Right ventricle myocardium superior (tissue), 1 donor: Measurements from ENCODE around the gene GGNBP2. TPM values are rescaled to one million over a fixed set of nuclear protein-coding genes. Genes with fewer than 3 reads are reported as not detected.
"Not testable (repeated sequence)": the region's sequence is repeated elsewhere in the genome, so short reads cannot be mapped to it uniquely, and the experiment has no call there.

Experiments
- ATAC-seq: fragments of 200-7000 bp; cut with Tn5 transposase; one replicate; pipeline ENCODE4 v1.9.1; 2020; ENCODE audit warnings: mild to moderate bottlenecking; ENCODE audit not compliant: poor library complexity
- DNase-seq: peaks from one replicate; pipeline ENCODE4 v3.0.0-alpha.2; 2020
- intact Hi-C: fragments of 100-400 bp; cut with DNase I; formaldehyde crosslinking; loops from one replicate; pipeline ENCODE4 v1.11.2; 2022
- total RNA-seq: library from RNA; stranded (reverse); fragmentation: NEBNext Ultra II Directional; extraction: Animal tissue kit (Norgen Biotek cat#: 25700); gene quantifications from one replicate; pipeline ENCODE4 v1.2.1, GENCODE V29; 2021
- donor health status: DM: no; HTN: yes; CAD: no; lungs with severe emphysema.

GGNBP2 gene
- total RNA-seq, 1 donor from 2014 or later, result 36.6 TPM

DNA sequence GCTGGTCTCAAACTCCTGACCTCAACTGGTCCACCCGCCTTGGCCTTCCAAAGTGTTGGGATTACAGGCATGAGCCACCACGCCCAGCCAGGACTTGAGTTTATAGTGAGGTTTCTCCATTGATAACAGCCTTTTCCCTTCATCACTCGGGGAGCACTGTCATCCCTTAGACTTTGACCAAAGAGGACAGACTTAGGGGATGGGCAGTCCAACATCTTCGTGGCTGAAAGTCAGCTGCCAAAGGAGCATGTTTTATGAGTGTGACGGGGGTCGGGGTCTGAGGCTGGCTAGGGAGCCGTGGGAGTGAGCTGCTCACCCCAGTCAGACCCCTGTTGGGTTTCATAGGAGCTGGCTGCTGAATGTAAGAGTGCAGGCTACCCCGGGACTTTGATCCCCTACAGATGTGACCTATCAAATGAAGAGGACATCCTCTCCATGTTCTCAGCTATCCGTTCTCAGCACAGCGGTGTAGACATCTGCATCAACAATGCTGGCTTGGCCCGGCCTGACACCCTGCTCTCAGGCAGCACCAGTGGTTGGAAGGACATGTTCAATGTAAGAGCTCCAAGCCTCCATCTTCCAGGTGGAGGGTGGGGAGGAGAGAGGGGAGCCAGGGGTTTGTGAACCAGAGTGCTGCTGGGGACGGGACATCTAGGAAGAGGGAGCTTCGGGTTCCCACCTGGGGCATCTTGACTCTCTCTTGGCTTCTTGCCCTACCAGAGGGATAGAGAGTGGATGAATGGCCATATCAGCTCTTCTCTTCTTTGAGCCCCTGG, 50.1 kb downstream of the GGNBP2 start:
- intact Hi-C loops, result no loop called here
- DNase-seq (no peak), ATAC-seq (no peak)

DNA sequence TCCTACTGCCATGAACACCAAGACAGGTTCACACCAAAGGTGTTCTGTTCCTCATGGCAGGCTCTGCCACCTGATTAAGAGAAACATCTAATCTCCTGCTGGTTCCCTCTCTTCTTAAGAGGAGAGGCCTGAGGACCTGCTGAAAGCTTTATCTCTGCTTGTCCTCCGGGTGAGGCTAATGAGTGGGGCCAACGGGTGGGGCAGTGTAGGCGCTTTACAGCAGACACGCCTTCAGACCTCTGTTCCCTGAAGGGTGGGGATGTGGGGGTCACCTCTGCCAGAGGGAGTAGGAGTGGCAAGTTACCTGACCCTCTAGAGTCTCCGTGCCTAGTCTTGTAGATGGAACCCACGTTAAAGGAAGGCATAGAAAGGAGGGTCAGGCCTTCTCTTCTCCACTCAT, 52.5 kb downstream of the GGNBP2 start:
- intact Hi-C loops, result no loop called here
- ATAC-seq, result no peak
- DNase-seq, result no peak

- ATAC-seq, result no peak
- no peak for DNase-seq
- intact Hi-C loops, result no loop called here
Observed at GRCh38 chr17:36597866-36598777, 53.4 kb downstream of the GGNBP2 start.

DNA sequence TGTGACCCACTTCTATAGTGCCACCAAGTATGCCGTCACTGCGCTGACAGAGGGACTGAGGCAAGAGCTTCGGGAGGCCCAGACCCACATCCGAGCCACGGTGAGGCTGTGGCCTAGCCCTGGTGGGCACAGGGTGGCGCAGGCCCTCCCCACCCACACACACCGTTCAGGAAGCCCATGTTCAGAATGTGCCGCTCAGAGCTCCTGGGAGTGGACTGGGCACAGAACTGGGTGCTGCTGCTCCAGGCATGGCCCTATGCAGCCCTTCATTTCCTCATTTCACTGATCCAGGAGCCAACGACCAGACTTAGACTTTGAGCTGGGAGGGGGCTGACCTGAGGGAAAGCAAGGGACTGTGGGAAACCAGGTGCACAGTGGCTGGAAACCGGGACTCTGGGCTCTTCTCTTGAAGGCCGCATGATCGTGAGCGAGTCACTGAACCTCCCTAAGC, 54.3 kb downstream of the GGNBP2 start:
- ATAC-seq, result no peak
- no peak for DNase-seq
- intact Hi-C loops, result no loop called here

DNA sequence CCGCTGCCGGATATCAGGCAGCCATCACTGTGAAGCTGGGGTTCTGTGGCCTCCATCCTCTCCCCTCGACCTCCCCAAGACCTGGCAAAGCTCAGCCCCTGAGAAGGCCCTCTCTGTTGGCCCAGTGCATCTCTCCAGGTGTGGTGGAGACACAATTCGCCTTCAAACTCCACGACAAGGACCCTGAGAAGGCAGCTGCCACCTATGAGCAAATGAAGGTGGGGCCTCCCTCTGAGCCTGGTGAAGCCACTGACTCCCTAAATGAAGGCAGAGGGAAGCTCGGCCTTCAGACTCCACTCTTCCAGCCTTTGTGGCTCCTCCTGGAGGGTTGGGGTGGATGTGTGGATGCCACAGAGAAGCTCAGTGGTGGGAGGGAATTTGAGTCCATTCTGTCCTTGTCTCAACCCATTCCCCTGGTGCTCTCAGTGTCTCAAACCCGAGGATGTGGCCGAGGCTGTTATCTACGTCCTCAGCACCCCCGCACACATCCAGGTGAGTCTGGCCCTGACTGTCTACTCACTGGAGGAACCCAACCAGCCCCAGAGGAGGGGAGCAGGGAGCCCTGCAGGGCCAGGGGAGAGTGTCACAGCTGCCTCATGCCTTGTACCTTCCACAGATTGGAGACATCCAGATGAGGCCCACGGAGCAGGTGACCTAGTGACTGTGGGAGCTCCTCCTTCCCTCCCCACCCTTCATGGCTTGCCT, 55.0 kb downstream of the GGNBP2 start:
- ATAC-seq (no peak), DNase-seq (no peak)
- intact Hi-C loops, result no loop called here

DNA sequence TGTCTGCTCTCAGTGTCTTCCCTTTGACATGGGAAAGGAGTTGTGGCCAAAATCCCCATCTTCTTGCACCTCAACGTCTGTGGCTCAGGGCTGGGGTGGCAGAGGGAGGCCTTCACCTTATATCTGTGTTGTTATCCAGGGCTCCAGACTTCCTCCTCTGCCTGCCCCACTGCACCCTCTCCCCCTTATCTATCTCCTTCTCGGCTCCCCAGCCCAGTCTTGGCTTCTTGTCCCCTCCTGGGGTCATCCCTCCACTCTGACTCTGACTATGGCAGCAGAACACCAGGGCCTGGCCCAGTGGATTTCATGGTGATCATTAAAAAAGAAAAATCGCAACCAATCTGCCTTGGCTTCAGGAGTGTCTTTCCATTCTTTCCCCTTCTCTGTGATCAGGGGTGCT, 55.7 kb downstream of the GGNBP2 start:
- intact Hi-C loops, result no loop called here
- no peak for ATAC-seq
- no peak for DNase-seq

DNA sequence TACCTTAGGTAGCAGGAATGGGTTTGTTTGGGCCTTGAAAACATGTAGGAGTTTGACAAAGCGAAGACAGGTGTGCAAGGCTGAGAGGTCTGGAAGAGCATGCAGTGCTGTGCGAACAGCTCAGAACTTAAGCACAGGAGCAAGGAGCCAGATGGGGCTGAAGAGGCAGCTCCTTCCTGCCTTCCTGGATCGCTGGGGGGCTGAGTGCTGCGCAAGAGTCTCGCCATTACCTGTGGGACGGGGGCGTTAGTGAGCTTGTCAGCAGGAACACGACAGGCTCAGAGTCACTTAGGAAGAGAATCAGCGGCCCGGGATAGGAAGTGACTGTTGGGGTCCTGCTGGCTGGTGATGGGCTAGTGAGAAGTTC, 56.2 kb downstream of the GGNBP2 start:
- intact Hi-C loops, result no loop called here
- peak; percentile 1 for ATAC-seq
- no peak for DNase-seq

GRCh38 chr17:36601303-36602029, 56.7 kb downstream of the GGNBP2 start, which contains the start of gene MRM1:
Gene MRM1, plus strand, starts transcription at chr17:36601583. Its CDS starts 228 bp downstream, at chr17:36601811.
- ATAC-seq, result peak; percentile 98
- peak; percentile 96 for DNase-seq
- intact Hi-C loops, result no loop called here

DNA sequence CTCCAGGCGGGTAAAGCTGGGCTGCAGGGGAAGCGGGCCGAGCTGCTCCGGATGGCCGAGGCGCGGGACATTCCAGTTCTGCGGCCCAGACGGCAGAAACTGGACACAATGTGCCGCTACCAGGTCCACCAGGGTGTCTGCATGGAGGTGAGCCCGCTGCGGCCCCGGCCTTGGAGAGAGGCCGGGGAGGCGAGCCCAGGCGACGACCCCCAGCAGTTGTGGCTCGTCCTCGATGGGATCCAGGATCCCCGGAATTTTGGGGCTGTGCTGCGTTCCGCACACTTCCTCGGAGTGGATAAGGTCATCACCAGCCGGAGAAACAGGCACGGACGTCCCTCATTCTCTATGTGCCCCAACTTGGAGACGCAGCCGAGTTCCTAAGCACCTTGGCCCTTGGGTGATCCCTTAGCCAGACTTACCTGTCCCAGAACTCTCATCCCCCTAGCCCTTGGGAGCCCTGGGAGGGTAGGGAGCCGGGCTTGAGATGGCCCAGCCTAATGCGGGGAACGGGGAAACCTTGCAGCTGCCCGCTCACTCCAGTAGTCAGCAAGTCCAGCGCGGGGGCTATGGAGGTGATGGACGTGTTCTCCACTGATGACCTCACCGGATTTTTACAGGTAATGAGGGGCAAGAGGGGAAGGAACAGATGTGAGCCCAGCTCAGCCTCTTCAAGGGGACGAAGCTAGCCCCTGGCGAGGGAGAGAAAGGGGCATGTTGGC, 57.5 kb downstream of the GGNBP2 start:
- intact Hi-C loops, result no loop called here

DNA sequence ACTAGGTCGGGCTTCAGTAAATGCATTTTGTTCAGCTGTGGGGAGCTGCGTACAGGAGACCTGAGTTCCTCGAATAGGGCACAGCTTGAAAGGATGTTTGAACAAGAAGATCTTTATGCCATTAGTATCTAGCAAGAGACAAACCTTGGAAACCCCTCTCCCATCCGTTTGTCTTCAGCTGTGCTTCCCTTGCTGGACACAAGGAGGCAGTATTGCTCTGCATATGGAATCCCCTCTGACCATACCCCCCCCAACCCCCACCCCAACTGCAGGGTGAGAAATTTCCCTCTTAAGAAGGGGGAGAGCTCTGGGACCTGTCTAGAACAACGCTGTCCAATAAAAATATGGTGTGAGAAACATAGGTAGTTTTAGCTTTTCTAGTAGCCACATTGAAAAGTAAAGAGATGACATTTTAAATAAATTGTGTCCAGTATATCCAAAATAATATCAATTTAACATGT, 58.2 kb downstream of the GGNBP2 start:
- intact Hi-C loops, result no loop called here
- DNase-seq (no peak), ATAC-seq (peak; percentile 22)

More for the DNA sequence above, 57.5 kb downstream of the GGNBP2 start:
- peak; percentile 12 for ATAC-seq
- DNase-seq, result no peak

GRCh38 chr17:36605028-36605427, 60.3 kb downstream of the GGNBP2 start:
- intact Hi-C loops, DNase-seq, ATAC-seq: not testable (repeated sequence)

DNA sequence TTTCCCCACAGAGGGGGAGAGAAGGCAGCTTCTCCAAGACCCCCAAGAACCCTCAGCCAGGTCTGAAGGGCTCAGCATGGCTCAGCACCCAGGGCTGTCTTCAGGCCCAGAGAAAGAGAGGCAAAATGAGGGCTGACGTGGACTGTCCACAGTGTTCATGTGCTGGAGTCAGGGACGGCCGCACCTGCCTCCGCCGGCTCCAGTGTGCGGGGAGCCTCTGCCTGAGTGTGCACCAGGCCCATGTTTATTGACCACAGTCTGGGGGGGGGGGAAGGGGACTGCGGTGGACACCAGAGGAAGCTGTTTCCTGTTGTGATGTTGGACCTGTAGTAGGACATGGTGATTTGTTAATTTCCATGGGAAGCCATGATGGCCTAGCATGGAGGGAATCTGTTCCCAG, 63.6 kb downstream of the GGNBP2 start:
- no peak for DNase-seq
- no peak for ATAC-seq
- intact Hi-C loops, result no loop called here

- ATAC-seq (peak; percentile 76), DNase-seq (peak; percentile 55)
- intact Hi-C loops, result no loop called here
Observed at GRCh38 chr17:36608794-36609497, 64.2 kb downstream of the GGNBP2 start.

DNA sequence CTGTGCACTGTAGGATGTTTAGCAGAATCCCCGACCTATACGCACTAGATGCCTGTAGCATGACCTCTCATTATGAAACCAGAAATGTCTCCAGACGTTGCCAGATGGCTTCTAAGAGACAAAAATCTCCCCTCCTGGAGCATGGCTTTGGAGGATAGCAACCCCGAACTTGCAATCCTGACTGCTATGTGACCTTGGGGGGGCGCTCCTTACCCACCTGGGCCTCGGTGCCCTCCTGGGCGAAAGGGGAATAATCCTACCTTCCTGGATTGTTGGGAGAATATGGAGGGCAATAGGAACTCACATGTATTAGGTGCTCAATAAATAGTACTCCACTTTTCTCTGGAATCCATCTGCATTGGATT, 64.8 kb downstream of the GGNBP2 start:
- intact Hi-C loops, result no loop called here
- no peak for ATAC-seq

GRCh38 chr17:36610474-36610873, 65.8 kb downstream of the GGNBP2 start:
- intact Hi-C loops, result no loop called here
- DNase-seq (no peak), ATAC-seq (no peak)

More for the DNA sequence above, 64.8 kb downstream of the GGNBP2 start:
- DNase-seq, result no peak

DNA sequence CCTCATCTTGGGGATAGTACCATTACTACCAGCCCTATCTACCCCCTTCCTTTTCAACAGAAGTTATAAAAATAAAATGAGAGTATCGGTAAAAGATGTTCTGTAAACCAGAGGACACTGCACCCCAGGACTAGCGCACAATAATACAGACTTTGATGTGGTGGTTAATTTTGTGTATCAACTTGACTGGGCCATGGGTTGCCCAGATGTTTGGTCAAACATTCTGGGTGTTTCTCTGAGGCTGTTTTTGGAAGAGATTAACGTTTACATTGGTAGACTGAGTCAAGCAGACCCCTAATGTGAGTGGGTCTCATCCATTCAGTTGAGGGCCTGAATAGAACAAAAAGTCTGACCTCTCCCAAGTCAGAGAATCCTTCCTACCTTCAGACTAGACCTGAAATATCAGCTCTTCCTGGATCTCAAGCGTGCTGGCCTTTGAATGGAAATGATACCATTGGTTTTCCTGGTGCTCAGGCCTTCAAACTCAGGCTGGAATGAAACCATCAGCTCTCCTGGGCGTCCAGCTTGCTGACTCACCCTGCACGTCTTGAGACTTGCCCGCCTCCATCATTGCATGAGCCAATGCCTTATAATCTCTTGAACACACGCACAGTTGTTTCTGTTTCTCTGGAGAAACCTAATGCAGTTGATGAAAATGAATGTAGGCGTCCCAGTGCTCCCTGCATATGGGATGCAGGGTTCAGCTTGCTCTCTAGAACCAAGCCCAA, 66.8 kb downstream of the GGNBP2 start:
- intact Hi-C loops, result no loop called here
- DNase-seq, result no peak
- ATAC-seq, result no peak

- no peak for ATAC-seq
- DNase-seq, result no peak
- intact Hi-C loops, result no loop called here
Observed at GRCh38 chr17:36612323-36612722, 67.6 kb downstream of the GGNBP2 start.
